AG09319 (cell line): ENCODE results near the gene TSKS.

Experiments used
- DNase-seq: peaks from one replicate; pipeline ENCODE4 v3.0.0-alpha.2; 2010; ENCODE audit warnings: low read depth; ENCODE audit errors: extremely low read depth
- TF ChIP-seq, protein P1 (sequence below): IDR thresholded peaks from 2 replicates; pipeline ENCODE4 v1.5.1; 2011; ENCODE audit warnings: low read depth, mild to moderate bottlenecking, inconsistent platforms, low read length, moderate library complexity

Gene TSKS, protein sequence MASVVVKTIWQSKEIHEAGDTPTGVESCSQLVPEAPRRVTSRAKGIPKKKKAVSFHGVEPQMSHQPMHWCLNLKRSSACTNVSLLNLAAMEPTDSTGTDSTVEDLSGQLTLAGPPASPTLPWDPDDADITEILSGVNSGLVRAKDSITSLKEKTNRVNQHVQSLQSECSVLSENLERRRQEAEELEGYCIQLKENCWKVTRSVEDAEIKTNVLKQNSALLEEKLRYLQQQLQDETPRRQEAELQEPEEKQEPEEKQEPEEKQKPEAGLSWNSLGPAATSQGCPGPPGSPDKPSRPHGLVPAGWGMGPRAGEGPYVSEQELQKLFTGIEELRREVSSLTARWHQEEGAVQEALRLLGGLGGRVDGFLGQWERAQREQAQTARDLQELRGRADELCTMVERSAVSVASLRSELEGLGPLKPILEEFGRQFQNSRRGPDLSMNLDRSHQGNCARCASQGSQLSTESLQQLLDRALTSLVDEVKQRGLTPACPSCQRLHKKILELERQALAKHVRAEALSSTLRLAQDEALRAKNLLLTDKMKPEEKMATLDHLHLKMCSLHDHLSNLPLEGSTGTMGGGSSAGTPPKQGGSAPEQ

DNA sequence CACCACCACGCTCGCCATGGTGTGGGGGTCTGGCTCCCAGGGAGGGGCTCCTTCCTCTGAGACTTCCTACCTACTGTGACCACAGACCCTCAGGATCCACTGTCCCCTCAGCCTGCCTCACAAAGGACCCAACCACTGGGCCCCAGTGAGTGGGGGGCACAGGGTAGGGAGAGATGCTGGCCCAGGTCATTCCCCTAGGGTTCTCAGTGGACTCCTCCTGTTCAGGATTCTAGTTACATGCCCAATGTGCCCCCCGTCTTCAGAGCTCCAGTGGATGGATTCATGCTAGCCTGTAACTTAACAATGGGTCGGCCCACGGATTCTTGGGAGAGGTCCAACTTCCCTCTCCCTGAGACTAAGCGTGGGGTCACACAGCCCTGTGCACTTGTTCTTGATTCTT lies at the start of gene TSKS:
TSS of gene TSKS (minus strand) at position 77 of the 400 bp plus-strand sequence. CDS start at position 18, 59 bp downstream.
- TF ChIP-seq, protein P1, sequence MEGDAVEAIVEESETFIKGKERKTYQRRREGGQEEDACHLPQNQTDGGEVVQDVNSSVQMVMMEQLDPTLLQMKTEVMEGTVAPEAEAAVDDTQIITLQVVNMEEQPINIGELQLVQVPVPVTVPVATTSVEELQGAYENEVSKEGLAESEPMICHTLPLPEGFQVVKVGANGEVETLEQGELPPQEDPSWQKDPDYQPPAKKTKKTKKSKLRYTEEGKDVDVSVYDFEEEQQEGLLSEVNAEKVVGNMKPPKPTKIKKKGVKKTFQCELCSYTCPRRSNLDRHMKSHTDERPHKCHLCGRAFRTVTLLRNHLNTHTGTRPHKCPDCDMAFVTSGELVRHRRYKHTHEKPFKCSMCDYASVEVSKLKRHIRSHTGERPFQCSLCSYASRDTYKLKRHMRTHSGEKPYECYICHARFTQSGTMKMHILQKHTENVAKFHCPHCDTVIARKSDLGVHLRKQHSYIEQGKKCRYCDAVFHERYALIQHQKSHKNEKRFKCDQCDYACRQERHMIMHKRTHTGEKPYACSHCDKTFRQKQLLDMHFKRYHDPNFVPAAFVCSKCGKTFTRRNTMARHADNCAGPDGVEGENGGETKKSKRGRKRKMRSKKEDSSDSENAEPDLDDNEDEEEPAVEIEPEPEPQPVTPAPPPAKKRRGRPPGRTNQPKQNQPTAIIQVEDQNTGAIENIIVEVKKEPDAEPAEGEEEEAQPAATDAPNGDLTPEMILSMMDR: no peak
- no peak for DNase-seq

DNA sequence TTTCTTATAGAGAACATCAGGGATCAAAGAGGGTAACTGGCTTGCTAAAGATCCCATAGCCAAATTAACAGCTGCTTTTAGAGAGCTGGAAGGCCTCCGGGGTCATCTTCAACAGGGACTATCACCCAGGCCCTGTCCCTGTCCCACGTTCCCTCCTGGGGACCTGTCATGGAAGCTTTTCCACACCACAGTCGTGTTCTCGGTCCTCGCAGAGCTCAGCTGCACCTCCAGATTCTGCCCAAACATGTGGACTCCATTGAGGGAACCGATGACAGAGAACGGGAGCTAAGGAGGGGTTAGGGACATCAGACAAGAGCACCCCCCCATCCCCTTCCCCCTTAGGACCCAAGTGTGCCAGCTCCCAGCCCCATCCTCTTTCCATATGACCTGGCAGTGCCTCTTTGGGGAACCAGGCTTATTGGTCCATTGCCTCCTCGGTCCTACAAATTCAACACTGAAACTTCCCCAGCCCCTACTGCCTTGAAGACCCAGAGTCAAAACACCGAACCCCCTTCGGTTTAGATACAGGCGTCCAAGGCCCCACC lies 49.4 kb upstream of the TSKS start:
- TF ChIP-seq, protein P1: no peak
- DNase-seq: no peak

DNA sequence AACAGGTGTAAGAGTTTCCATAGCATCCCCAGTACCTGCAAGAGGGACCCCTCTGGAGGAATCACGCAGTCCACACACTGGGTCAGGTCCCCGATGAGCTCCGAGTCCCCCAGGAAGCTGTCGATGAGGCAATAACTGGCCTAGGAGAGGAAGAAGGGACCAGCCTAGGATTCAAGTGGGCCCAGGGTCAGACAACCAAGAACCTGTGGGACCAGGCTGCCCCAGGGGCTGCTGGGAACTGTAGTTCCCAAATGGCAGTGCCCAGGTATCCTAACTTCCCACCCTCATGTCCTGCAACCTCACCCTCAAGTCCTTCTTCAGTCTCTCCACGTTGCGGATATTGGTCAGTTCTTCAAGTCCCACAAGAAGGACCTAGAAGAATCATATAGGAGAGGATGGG lies 48.2 kb upstream of the TSKS start:
- TF ChIP-seq, protein P1: no peak
- DNase-seq: no peak

DNA sequence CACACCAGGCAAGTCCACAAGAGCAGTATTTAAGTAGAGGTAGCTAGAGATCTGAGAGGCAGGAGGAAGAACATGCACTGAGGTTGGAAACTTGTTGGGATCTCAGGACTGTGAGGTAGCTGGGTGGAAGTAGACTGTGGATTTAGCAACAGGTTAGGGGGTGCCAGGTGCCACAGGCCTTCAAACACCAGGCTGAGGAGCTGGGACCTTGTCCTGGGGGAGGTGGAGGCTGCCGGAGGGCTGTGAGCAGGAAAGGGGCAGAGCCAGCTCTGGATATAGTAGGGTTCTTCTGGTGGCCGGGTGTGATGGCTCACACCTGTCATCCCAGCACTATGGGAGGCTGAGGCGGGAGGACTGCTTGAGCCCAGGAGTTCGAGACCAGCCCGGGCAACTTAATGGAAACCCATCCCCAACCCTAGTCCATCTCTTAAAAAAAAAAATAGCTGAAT lies 46.9 kb upstream of the TSKS start:
- DNase-seq: no peak
- TF ChIP-seq, protein P1: no peak

DNA sequence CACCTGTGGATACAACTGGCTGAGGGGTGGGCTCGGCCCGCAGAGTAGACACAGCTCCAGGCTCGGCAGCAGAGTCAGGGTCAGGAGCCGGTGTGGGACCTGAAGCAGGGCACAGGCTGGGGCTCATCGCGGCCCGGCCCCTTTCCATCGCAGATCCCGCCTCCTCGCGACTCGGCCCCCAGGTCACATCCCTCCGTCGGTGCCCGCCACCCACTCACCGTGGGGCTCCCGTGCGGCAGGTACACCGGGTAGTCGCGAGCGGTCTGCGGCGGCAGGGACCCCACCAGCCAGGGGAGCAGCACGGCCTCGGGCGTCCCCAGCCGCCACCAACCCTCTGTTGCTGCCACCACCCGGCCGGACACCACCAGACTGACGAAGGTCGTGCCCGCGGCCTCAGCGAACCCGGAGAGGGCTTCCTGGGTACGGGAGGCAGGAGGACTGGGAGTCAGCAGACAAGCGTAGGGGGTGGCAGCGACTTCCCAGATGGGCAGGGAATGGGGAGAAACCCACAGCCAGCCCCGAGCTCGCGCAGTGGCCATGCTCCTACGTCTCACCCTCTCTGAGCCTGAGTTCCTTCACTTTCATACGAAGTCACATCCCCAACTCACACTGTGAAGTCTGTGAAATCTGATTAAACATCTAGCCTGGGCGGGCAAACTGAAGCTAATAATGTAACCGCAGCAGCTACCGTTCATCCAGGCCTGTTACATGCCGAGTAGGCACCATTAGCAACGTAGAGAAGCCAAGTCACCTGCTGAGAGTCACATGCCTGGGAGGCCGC lies 46.2 kb upstream of the TSKS start:
- TF ChIP-seq, protein P1: no peak; the same call in 1 of the 2 replicates
- DNase-seq: no peak

DNA sequence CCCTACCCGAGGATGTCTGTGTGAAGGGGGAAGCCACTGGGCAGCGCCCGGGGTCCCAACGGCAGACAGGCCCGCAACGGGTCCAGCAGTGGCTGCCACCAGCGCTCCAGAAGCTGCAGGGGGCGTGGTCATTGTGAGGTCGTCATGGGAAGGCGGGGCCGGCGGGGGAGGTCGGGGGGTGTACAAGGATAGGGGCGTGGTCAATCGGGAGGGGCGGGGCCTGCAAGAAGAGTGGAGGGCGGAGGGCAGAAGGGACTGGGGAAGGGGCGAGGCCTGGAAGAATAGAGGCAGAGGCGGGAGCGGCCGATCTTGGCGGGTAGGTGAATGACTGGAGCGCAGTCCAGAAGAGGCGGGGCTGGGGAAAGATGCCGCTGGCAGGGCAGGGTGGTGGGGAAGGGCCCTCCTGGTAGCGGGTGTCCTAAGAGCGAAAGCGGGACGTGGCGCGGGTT lies 45.6 kb upstream of the TSKS start:
- peak; percentile 68 for DNase-seq
- TF ChIP-seq, protein P1: no peak
